GM23338 (cell line): ENCODE data around the gene PPM1L.

ENCODE experiments used
- NANOG ChIP-seq: IDR thresholded peaks from 2 replicates; pipeline ENCODE4 v1.6.1; 2016; ENCODE audit warnings: antibody characterized with exemption, borderline replicate concordance
- POLR2AphosphoS5 ChIP-seq: IDR thresholded peaks from 2 replicates; pipeline ENCODE4 v1.6.1; 2016; ENCODE audit warnings: antibody characterized with exemption, low read depth
- TF ChIP-seq, protein P1 (sequence below), 2 experiments: fragments of 200-600 bp in 1 of 2; sonication (generic) in 1 of 2; conservative IDR thresholded peaks; 2 replicates each; pipeline versions ENCODE4 v1.5.1 to v1.6.1; 2016 to 2017; ENCODE audit warnings: antibody characterized with exemption in 2 of 2, low read depth in 2 of 2, mild to moderate bottlenecking in 2 of 2, moderate library complexity in 1 of 2
- TF ChIP-seq, protein P2 (sequence below): IDR thresholded peaks from one replicate; pipeline ENCODE4 v1.6.1; 2018; ENCODE audit warnings: antibody characterized with exemption; ENCODE audit not compliant: unreplicated experiment

DNA sequence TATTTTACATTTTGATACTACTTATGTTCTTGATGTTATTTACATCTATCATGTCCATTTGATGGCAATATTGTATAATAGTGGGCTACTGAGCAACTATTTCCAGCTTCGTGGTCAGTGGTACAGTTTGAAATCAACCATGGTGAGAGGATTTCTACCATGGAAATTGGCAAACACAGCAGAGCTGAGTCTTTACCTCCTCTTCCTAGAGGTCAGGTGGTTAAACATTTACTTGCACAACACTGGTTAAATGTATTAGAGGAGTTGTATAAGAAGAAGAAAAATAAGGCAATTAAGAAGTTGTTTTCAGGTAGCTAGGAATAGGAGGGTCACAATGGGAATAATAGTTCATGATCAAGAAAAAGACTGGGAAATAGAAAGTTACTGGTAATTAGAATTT is 7.2 kb upstream of the PPM1L start:
- TF ChIP-seq POLR2AphosphoS5 (no peak), NANOG (no peak)
- TF ChIP-seq, protein P1, sequence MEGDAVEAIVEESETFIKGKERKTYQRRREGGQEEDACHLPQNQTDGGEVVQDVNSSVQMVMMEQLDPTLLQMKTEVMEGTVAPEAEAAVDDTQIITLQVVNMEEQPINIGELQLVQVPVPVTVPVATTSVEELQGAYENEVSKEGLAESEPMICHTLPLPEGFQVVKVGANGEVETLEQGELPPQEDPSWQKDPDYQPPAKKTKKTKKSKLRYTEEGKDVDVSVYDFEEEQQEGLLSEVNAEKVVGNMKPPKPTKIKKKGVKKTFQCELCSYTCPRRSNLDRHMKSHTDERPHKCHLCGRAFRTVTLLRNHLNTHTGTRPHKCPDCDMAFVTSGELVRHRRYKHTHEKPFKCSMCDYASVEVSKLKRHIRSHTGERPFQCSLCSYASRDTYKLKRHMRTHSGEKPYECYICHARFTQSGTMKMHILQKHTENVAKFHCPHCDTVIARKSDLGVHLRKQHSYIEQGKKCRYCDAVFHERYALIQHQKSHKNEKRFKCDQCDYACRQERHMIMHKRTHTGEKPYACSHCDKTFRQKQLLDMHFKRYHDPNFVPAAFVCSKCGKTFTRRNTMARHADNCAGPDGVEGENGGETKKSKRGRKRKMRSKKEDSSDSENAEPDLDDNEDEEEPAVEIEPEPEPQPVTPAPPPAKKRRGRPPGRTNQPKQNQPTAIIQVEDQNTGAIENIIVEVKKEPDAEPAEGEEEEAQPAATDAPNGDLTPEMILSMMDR (conservative IDR thresholded peaks at IDR 0.05; ENCODE audit: low read depth in 2 of 2): no peak
- TF ChIP-seq, protein P2, sequence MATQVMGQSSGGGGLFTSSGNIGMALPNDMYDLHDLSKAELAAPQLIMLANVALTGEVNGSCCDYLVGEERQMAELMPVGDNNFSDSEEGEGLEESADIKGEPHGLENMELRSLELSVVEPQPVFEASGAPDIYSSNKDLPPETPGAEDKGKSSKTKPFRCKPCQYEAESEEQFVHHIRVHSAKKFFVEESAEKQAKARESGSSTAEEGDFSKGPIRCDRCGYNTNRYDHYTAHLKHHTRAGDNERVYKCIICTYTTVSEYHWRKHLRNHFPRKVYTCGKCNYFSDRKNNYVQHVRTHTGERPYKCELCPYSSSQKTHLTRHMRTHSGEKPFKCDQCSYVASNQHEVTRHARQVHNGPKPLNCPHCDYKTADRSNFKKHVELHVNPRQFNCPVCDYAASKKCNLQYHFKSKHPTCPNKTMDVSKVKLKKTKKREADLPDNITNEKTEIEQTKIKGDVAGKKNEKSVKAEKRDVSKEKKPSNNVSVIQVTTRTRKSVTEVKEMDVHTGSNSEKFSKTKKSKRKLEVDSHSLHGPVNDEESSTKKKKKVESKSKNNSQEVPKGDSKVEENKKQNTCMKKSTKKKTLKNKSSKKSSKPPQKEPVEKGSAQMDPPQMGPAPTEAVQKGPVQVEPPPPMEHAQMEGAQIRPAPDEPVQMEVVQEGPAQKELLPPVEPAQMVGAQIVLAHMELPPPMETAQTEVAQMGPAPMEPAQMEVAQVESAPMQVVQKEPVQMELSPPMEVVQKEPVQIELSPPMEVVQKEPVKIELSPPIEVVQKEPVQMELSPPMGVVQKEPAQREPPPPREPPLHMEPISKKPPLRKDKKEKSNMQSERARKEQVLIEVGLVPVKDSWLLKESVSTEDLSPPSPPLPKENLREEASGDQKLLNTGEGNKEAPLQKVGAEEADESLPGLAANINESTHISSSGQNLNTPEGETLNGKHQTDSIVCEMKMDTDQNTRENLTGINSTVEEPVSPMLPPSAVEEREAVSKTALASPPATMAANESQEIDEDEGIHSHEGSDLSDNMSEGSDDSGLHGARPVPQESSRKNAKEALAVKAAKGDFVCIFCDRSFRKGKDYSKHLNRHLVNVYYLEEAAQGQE: no peak
